MM.1S (cell line): ENCODE results near the gene SKIC2.

ENCODE experiments used
- DNase-seq: peaks from one replicate; pipeline ENCODE4 v3.0.0-alpha.2; 2015
- H2AFZ ChIP-seq: fragments of 300-600 bp; sonication (generic); 2 replicates; pipeline ENCODE4 v1.6.0; 2016; ENCODE audit warnings: antibody characterized with exemption, low read length
- H3F3A ChIP-seq: fragments of 300-600 bp; sonication (generic); 2 replicates; pipeline ENCODE4 v1.6.1; 2016; ENCODE audit warnings: mild to moderate bottlenecking, antibody characterized with exemption, low read length, moderate library complexity, mixed read lengths; ENCODE audit not compliant: insufficient read depth
- H3K27ac ChIP-seq: fragments of 300-600 bp; sonication (generic); 2 replicates; pipeline ENCODE4 v1.5.1; 2016; ENCODE audit warnings: mild to moderate bottlenecking, low read length
- H3K27me3 ChIP-seq: fragments of 300-600 bp; sonication (generic); replicated peaks from 2 replicates; pipeline ENCODE4 v1.6.0; 2016; ENCODE audit warnings: low read length; ENCODE audit not compliant: insufficient read depth
- H3K36me3 ChIP-seq: fragments of 300-600 bp; sonication (generic); replicated peaks from 2 replicates; pipeline ENCODE4 v1.6.1; 2016; ENCODE audit warnings: mild to moderate bottlenecking, low read length, mixed read lengths; ENCODE audit not compliant: insufficient read depth
- H3K4me1 ChIP-seq: fragments of 300-600 bp; sonication (generic); 2 replicates; pipeline ENCODE4 v1.6.1; 2016; ENCODE audit warnings: low read length, mixed read lengths
- H3K4me2 ChIP-seq: fragments of 300-600 bp; sonication (generic); 2 replicates; pipeline ENCODE4 v1.6.0; 2016; ENCODE audit warnings: low read depth, low read length
- H3K4me3 ChIP-seq: fragments of 300-600 bp; sonication (generic); 2 replicates; pipeline ENCODE4 v1.5.1; 2016; ENCODE audit warnings: low read length, mixed read lengths
- H3K79me2 ChIP-seq: fragments of 300-600 bp; sonication (generic); 2 replicates; pipeline ENCODE4 v1.6.1; 2016; ENCODE audit warnings: mixed run types, low read length, mixed read lengths
- H3K9ac ChIP-seq: fragments of 300-600 bp; sonication (generic); 2 replicates; pipeline ENCODE4 v1.6.1; 2016; ENCODE audit warnings: low read length, mixed read lengths
- H3K9me2 ChIP-seq: fragments of 300-600 bp; sonication (generic); replicated peaks from 2 replicates; pipeline ENCODE4 v1.6.1; 2016; ENCODE audit warnings: mild to moderate bottlenecking, low read length, mixed read lengths; ENCODE audit not compliant: insufficient read depth
- H3K9me3 ChIP-seq: fragments of 300-600 bp; sonication (generic); replicated peaks from 2 replicates; pipeline ENCODE4 v1.6.1; 2016; ENCODE audit warnings: mild to moderate bottlenecking, low read length, mixed read lengths; ENCODE audit not compliant: insufficient read depth
- H4K20me1 ChIP-seq: fragments of 300-600 bp; sonication (generic); 2 replicates; pipeline ENCODE4 v1.6.1; 2016; ENCODE audit warnings: mild to moderate bottlenecking, low read length, moderate library complexity, mixed read lengths; ENCODE audit not compliant: insufficient read depth
- EZH2 ChIP-seq: fragments of 300-600 bp; sonication (generic); optimal IDR thresholded peaks from 2 replicates; pipeline ENCODE3; 2017; ENCODE audit warnings: low read depth, mild to moderate bottlenecking, antibody characterized with exemption, low read length, mixed read lengths
- EZH2phosphoT487 ChIP-seq: fragments of 300-600 bp; sonication (generic); IDR thresholded peaks from 2 replicates; pipeline ENCODE4 v1.6.1; 2018; ENCODE audit warnings: antibody characterized with exemption, low read length
- TF ChIP-seq, protein P1 (sequence below): fragments of 300-600 bp; sonication (generic); IDR thresholded peaks from 2 replicates; pipeline ENCODE4 v1.5.1; 2016; ENCODE audit warnings: antibody characterized with exemption, low read length, mixed read lengths

SKIC2 gene

DNA sequence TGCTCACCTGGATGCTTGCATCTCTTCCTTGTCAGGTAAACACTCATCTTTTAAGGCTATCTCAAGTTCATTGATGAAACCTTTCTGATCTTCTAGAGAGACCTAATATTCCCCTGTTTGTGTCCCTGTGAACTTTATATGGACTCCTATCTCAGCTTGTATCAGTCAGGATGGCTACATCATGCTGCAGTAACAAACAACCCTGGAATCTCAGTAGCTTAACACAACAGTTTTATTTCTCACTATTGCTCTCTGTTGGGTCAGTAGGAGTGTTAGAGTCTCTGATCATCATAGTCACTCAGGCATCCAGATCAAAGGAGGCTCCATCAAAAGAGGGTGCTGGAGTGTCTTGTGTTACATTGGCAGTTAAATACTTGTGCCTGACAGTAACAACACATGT lies 43.6 kb upstream of the SKIC2 start:
- TF ChIP-seq, protein P1, sequence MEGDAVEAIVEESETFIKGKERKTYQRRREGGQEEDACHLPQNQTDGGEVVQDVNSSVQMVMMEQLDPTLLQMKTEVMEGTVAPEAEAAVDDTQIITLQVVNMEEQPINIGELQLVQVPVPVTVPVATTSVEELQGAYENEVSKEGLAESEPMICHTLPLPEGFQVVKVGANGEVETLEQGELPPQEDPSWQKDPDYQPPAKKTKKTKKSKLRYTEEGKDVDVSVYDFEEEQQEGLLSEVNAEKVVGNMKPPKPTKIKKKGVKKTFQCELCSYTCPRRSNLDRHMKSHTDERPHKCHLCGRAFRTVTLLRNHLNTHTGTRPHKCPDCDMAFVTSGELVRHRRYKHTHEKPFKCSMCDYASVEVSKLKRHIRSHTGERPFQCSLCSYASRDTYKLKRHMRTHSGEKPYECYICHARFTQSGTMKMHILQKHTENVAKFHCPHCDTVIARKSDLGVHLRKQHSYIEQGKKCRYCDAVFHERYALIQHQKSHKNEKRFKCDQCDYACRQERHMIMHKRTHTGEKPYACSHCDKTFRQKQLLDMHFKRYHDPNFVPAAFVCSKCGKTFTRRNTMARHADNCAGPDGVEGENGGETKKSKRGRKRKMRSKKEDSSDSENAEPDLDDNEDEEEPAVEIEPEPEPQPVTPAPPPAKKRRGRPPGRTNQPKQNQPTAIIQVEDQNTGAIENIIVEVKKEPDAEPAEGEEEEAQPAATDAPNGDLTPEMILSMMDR = no peak
- TF ChIP-seq EZH2phosphoT487 (no peak), EZH2 (no peak)
- no peaks in the 10 kb centered on the region for H3K79me2 ChIP-seq
- H3K9me2 ChIP-seq = no peaks in the 10 kb centered on the region
- H3K4me2 ChIP-seq = no peak overlapping the region
- no peaks in the 10 kb centered on the region for H3K27me3 ChIP-seq
- H3K9me3 ChIP-seq = no peaks in the 10 kb centered on the region
- no peak for DNase-seq
- no peak overlapping the region for H2AFZ ChIP-seq
- no peaks in the 10 kb centered on the region for H3K36me3 ChIP-seq
- no peak overlapping the region for H3K9ac ChIP-seq
- no peaks in the 10 kb centered on the region for H3K4me1 ChIP-seq
- no peaks in the 10 kb centered on the region for H3F3A ChIP-seq
- no peak overlapping the region for H3K4me3 ChIP-seq
- H3K27ac ChIP-seq = no peak overlapping the region
- no peaks in the 10 kb centered on the region for H4K20me1 ChIP-seq

GRCh38 chr6:31915756-31916155 lies 43.2 kb upstream of the SKIC2 start:
- Histone ChIP-seq H3K4me1 (no peaks in the 10 kb centered on the region), H3K9me2 (no peaks in the 10 kb centered on the region), H3K27ac (no peak overlapping the region), H3K27me3 (no peaks in the 10 kb centered on the region), H2AFZ (no peak overlapping the region), H4K20me1 (no peaks in the 10 kb centered on the region), H3K4me3 (no peak overlapping the region), H3K9me3 (no peaks in the 10 kb centered on the region), H3K9ac (no peak overlapping the region), H3K79me2 (no peaks in the 10 kb centered on the region), H3K4me2 (no peak overlapping the region), H3F3A (no peaks in the 10 kb centered on the region), H3K36me3 (no peaks in the 10 kb centered on the region)
- no peak for DNase-seq
- TF ChIP-seq, protein P1 = no peak
- TF ChIP-seq EZH2 (no peak), EZH2phosphoT487 (no peak)

GRCh38 chr6:31918069-31918720 lies 40.8 kb upstream of the SKIC2 start:
- H3K27ac ChIP-seq = no peak overlapping the region
- no peak overlapping the region for H3K9ac ChIP-seq
- H3K4me2 ChIP-seq = no peak overlapping the region
- H3K9me3 ChIP-seq = no peaks in the 10 kb centered on the region
- no peak overlapping the region for H3K4me3 ChIP-seq
- no peaks in the 10 kb centered on the region for H3K36me3 ChIP-seq
- no peaks in the 10 kb centered on the region for H4K20me1 ChIP-seq
- H3K9me2 ChIP-seq = no peaks in the 10 kb centered on the region
- H3F3A ChIP-seq = no peaks in the 10 kb centered on the region
- H2AFZ ChIP-seq = no peak overlapping the region
- no peak for DNase-seq
- H3K27me3 ChIP-seq = no peaks in the 10 kb centered on the region
- no peaks in the 10 kb centered on the region for H3K79me2 ChIP-seq
- no peak for TF ChIP-seq EZH2
- TF ChIP-seq, protein P1 = no peak
- no peak for TF ChIP-seq EZH2phosphoT487
- H3K4me1 ChIP-seq = no peaks in the 10 kb centered on the region
